Progenitor cell of endocrine pancreas (in vitro differentiated cells): Measurements from ENCODE around the gene UQCRQ. TPM values are rescaled to one million over a fixed set of nuclear protein-coding genes. Genes with fewer than 3 reads are reported as not detected.

Experiments
- DNase-seq: peaks from one replicate; pipeline ENCODE4 v3.0.0; 2021; ENCODE audit warnings: low spot score; ENCODE audit not compliant: unreplicated experiment
- H3K27ac Mint-ChIP-seq: 2 replicates; pipeline ENCODE4 v1.8.0; 2021; ENCODE audit warnings: mild to moderate bottlenecking, moderate library complexity, mixed read lengths
- H3K27me3 Mint-ChIP-seq: 2 replicates; pipeline ENCODE4 v1.8.0; 2021; ENCODE audit warnings: mixed read lengths
- H3K36me3 Mint-ChIP-seq: 2 replicates; pipeline ENCODE4 v1.8.0; 2022; ENCODE audit warnings: mixed read lengths; ENCODE audit not compliant: insufficient read depth
- H3K4me1 Mint-ChIP-seq: 2 replicates; pipeline ENCODE4 v1.8.0; 2021; ENCODE audit warnings: low read depth, mixed read lengths
- H3K4me3 Mint-ChIP-seq: 2 replicates; pipeline ENCODE4 v1.8.0; 2021; ENCODE audit warnings: low read depth, mild to moderate bottlenecking, moderate library complexity, mixed read lengths
- H3K9me3 Mint-ChIP-seq: 2 replicates; pipeline ENCODE4 v1.8.0; 2021; ENCODE audit warnings: low read depth, mixed read lengths
- total RNA-seq: library from RNA; stranded (reverse); gene quantifications from 2 replicates; pipeline ENCODE4 v1.2.1, GENCODE V29; 2021
- TF ChIP-seq, protein P1 (sequence below): fragments of 200-600 bp; sonication (generic); IDR thresholded peaks from one replicate; pipeline ENCODE4 v1.5.0; 2021; ENCODE audit warnings: antibody characterized with exemption, mild to moderate bottlenecking; ENCODE audit not compliant: unreplicated experiment

The UQCRQ gene
- total RNA-seq, 1 donor from 2014 or later, result 230 TPM

DNA sequence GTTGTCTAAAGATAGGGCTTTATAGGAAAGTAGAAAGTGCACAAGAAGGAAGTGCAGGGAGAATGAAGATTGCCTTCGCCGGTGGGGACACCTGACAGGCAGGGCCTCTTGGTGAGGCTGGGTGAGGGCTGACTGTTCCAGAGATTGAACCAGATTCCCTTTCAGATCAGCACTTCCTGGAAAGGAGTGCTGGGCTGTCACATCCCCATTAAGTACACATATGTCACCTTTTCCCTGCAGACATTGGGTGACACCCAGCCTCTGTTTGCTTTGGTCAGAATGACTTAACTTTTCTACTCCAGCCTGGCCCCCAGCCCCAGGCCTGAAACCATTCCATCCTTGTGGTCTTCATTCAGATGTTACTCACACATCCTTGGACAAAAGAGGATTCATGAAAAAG, 28.6 kb upstream of the UQCRQ start:
- Mint-ChIP-seq H3K27me3 (peaks cover 6% of the 10 kb centered on the region), H3K9me3 (no peaks in the 10 kb centered on the region)

GRCh38 chr5:132838516-132839282, 27.7 kb upstream of the UQCRQ start:
- TF ChIP-seq, protein P1, sequence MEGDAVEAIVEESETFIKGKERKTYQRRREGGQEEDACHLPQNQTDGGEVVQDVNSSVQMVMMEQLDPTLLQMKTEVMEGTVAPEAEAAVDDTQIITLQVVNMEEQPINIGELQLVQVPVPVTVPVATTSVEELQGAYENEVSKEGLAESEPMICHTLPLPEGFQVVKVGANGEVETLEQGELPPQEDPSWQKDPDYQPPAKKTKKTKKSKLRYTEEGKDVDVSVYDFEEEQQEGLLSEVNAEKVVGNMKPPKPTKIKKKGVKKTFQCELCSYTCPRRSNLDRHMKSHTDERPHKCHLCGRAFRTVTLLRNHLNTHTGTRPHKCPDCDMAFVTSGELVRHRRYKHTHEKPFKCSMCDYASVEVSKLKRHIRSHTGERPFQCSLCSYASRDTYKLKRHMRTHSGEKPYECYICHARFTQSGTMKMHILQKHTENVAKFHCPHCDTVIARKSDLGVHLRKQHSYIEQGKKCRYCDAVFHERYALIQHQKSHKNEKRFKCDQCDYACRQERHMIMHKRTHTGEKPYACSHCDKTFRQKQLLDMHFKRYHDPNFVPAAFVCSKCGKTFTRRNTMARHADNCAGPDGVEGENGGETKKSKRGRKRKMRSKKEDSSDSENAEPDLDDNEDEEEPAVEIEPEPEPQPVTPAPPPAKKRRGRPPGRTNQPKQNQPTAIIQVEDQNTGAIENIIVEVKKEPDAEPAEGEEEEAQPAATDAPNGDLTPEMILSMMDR, result no peak
- DNase-seq, result no peak
- no peaks in the 10 kb centered on the region for H3K36me3 Mint-ChIP-seq
- peaks cover 6% of the 10 kb centered on the region for H3K4me1 Mint-ChIP-seq
- peak overlapping the region; percentile 81 for H3K27ac Mint-ChIP-seq
- H3K4me3 Mint-ChIP-seq, result no peak overlapping the region
- H3K9me3 Mint-ChIP-seq, result no peaks in the 10 kb centered on the region
- H3K27me3 Mint-ChIP-seq, result peaks cover 6% of the 10 kb centered on the region

More for the DNA sequence above, 28.6 kb upstream of the UQCRQ start:
- no peak overlapping the region for H3K27ac Mint-ChIP-seq
- no peak for DNase-seq
- no peak overlapping the region for H3K4me3 Mint-ChIP-seq
- H3K36me3 Mint-ChIP-seq, result no peaks in the 10 kb centered on the region
- TF ChIP-seq, protein P1, result no peak
- H3K4me1 Mint-ChIP-seq, result peaks cover 6% of the 10 kb centered on the region

DNA sequence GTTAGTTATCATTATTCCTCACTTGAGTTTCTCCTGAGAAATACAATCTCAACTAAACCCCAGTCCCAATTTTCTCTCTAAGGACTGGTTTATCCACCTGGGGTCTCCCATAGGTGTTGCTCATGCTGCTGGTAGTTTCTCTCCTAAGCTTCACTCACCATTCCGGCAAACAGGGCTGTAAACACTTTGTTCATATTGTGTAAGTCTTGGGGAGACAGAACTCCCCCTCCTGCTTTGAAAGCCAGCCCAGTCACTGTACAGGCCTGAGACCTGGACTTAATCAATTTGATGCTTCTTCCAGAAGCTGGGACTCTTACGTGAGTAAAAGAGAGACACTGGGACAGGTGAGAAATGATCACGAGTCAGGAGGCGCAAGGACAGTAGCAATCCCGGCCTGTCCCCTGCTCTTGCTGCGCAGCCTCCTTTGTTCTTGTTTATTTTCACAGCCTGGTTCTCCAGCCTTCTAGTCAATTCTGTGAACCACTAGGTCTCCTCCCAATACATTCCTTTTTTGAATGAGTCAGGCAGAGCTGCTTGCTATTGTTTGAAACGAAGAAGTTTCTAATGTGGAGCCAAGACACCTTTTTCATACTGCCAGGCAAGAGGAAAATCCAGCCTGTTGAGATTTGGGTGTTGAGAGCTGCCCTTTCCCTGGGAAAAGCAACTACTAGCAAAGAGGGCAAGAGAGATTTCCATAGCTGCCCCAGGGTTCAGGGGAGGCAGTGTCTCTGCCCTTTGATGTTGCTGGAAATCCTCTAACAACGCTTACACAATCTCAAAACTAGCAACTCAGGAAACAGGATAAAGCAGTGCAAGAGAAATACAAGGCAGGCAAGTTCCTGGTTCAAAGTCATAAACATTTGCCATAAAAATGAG, 26.8 kb upstream of the UQCRQ start:
- H3K27ac Mint-ChIP-seq, result peak overlapping the region; percentile 17
- H3K4me1 Mint-ChIP-seq, result peaks cover 6% of the 10 kb centered on the region
- no peaks in the 10 kb centered on the region for H3K36me3 Mint-ChIP-seq
- TF ChIP-seq, protein P1, result no peak
- H3K4me3 Mint-ChIP-seq, result no peak overlapping the region
- H3K9me3 Mint-ChIP-seq, result no peaks in the 10 kb centered on the region
- H3K27me3 Mint-ChIP-seq, result peaks cover 3% of the 10 kb centered on the region
- DNase-seq, result no peak

- Mint-ChIP-seq H3K9me3 (no peaks in the 10 kb centered on the region), H3K27ac (no peak overlapping the region), H3K36me3 (no peaks in the 10 kb centered on the region), H3K4me1 (peaks cover 6% of the 10 kb centered on the region), H3K4me3 (no peak overlapping the region), H3K27me3 (peaks cover 3% of the 10 kb centered on the region)
- TF ChIP-seq, protein P1, result no peak
- DNase-seq, result no peak
These were observed 26.1 kb upstream of the UQCRQ start for GRCh38 chr5:132840313-132840712.

- Mint-ChIP-seq H3K27me3 (peaks cover 3% of the 10 kb centered on the region), H3K4me3 (no peak overlapping the region), H3K4me1 (peaks cover 6% of the 10 kb centered on the region), H3K36me3 (no peaks in the 10 kb centered on the region), H3K9me3 (no peaks in the 10 kb centered on the region), H3K27ac (no peak overlapping the region)
- TF ChIP-seq, protein P1, result no peak
- no peak for DNase-seq
These were observed 25.5 kb upstream of the UQCRQ start for GRCh38 chr5:132840896-132841295.
